HEK293T (cell line): ENCODE data around the gene MLLT10.
"Not testable (repeated sequence)": the region's sequence is repeated elsewhere in the genome, so short reads cannot be mapped to it uniquely, and the experiment has no call there.

ENCODE experiments used
- CTCF ChIA-PET: fragments of 350-600 bp; formaldehyde crosslinking; extraction: SDS; loops from one replicate; lab custom pipeline; 2021; ENCODE audit warnings: antibody characterized with exemption, inconsistent platforms; lab: Yijun Ruan, JAX
- POLR2A ChIA-PET: fragments of 350-600 bp; formaldehyde crosslinking; extraction: SDS; loops from one replicate; lab custom pipeline; 2020; ENCODE audit warnings: antibody characterized with exemption, inconsistent platforms; lab: Yijun Ruan, JAX
- DNase-seq: peaks from one replicate; pipeline ENCODE4 v3.0.0; 2012; ENCODE audit warnings: mixed read lengths; ENCODE audit errors: extremely low spot score
- ARNT ChIP-seq: fragments of 450-650 bp; IDR thresholded peaks from 2 replicates; pipeline ENCODE4 v1.6.1; 2017; ENCODE audit warnings: mild to moderate bottlenecking
- BHLHE40 ChIP-seq: fragments of 450-650 bp; IDR thresholded peaks from 2 replicates; pipeline ENCODE4 v1.6.1; 2016; ENCODE audit warnings: mild to moderate bottlenecking, moderate library complexity, borderline replicate concordance
- CTBP1 ChIP-seq: fragments of 450-650 bp; IDR thresholded peaks from 2 replicates; pipeline ENCODE4 v1.6.1; 2016; ENCODE audit warnings: borderline replicate concordance
- ELF4 ChIP-seq: fragments of 450-650 bp; IDR thresholded peaks from 2 replicates; pipeline ENCODE4 v1.6.1; 2017; ENCODE audit warnings: antibody characterized with exemption
- FOXA1 ChIP-seq: fragments of 450-650 bp; IDR thresholded peaks from 2 replicates; pipeline ENCODE4 v1.6.1; 2016; ENCODE audit warnings: mild to moderate bottlenecking
- FOXK2 ChIP-seq: fragments of 450-650 bp; IDR thresholded peaks from 2 replicates; pipeline ENCODE4 v1.6.1; 2016; ENCODE audit warnings: mild to moderate bottlenecking
- FOXM1 ChIP-seq: fragments of 450-650 bp; IDR thresholded peaks from 2 replicates; pipeline ENCODE4 v1.6.1; 2017; ENCODE audit warnings: mild to moderate bottlenecking, borderline replicate concordance
- HDGF ChIP-seq: fragments of 450-650 bp; IDR thresholded peaks from 2 replicates; pipeline ENCODE4 v1.6.1; 2017; ENCODE audit warnings: antibody characterized with exemption, borderline replicate concordance
- L3MBTL2 ChIP-seq: fragments of 450-650 bp; conservative IDR thresholded peaks from 2 replicates; pipeline ENCODE4 v1.6.1; 2016; ENCODE audit warnings: mild to moderate bottlenecking
- LEF1 ChIP-seq: fragments of 450-650 bp; IDR thresholded peaks from 2 replicates; pipeline ENCODE4 v1.6.1; 2017; ENCODE audit warnings: mild to moderate bottlenecking, borderline replicate concordance
- NFRKB ChIP-seq: fragments of 450-650 bp; IDR thresholded peaks from 2 replicates; pipeline ENCODE4 v1.6.1; 2016; ENCODE audit warnings: mild to moderate bottlenecking, moderate library complexity
- PKNOX1 ChIP-seq: fragments of 450-650 bp; IDR thresholded peaks from 2 replicates; pipeline ENCODE4 v1.6.1; 2016
- SP1 ChIP-seq: fragments of 450-650 bp; IDR thresholded peaks from 2 replicates; pipeline ENCODE4 v1.6.1; 2017
- SUZ12 ChIP-seq: fragments of 450-650 bp; IDR thresholded peaks from 2 replicates; pipeline ENCODE4 v1.6.1; 2016; ENCODE audit warnings: mild to moderate bottlenecking
- TARDBP ChIP-seq: fragments of 450-650 bp; IDR thresholded peaks from 2 replicates; pipeline ENCODE4 v1.6.1; 2016
- ZNF384 ChIP-seq: fragments of 450-650 bp; IDR thresholded peaks from 2 replicates; pipeline ENCODE4 v1.6.1; 2016

Gene MLLT10

GRCh38 chr10:21584834-21585530 lies 51.0 kb downstream of the MLLT10 start:
- DNase-seq, result no peak
- POLR2A ChIA-PET, result no interaction called here
- CTCF ChIA-PET, result no interaction called here
- TF ChIP-seq FOXK2 (no peak), ZNF384 (no peak), L3MBTL2 (no peak), TARDBP (no peak), NFRKB (no peak), SP1 (no peak), ELF4 (no peak), CTBP1 (no peak), FOXM1 (no peak), ARNT (no peak), SUZ12 (no peak), PKNOX1 (no peak), BHLHE40 (no peak), HDGF (no peak), LEF1 (no peak), FOXA1 (no peak)

- TF ChIP-seq HDGF (no peak), LEF1 (no peak), L3MBTL2 (no peak), NFRKB (no peak), CTBP1 (no peak), FOXA1 (no peak), SUZ12 (no peak), FOXM1 (no peak), ARNT (no peak), FOXK2 (no peak), TARDBP (no peak), BHLHE40 (no peak), ELF4 (no peak)
Measured at GRCh38 chr10:21587391-21587790, 53.4 kb downstream of the MLLT10 start.

GRCh38 chr10:21588159-21588558 lies 54.1 kb downstream of the MLLT10 start:
- CTCF ChIA-PET, result interaction anchor here (0.7 kb wide), 1 partner anchor 59 kb away, joined by 3 read pairs; no protein-coding TSS in a partner anchor
- POLR2A ChIA-PET, DNase-seq: not testable (repeated sequence)

More at GRCh38 chr10:21587391-21587790, 53.4 kb downstream of the MLLT10 start:
- no peak for DNase-seq
- ChIA-PET CTCF (no interaction called here), POLR2A (no interaction called here)

GRCh38 chr10:21593986-21594385 lies 60.0 kb downstream of the MLLT10 start:
- ChIA-PET CTCF (no interaction called here), POLR2A (no interaction called here)
- DNase-seq, result no peak
- TF ChIP-seq ELF4, result no peak
- TF ChIP-seq FOXM1, result no peak
- no peak for TF ChIP-seq ARNT
- TF ChIP-seq NFRKB, result no peak
- no peak for TF ChIP-seq L3MBTL2
- no peak for TF ChIP-seq FOXA1
- no peak for TF ChIP-seq HDGF
- no peak for TF ChIP-seq FOXK2
- no peak for TF ChIP-seq BHLHE40
- no peak for TF ChIP-seq LEF1

GRCh38 chr10:21599582-21599981 lies 65.5 kb downstream of the MLLT10 start:
- POLR2A ChIA-PET, result no interaction called here
- no peak for DNase-seq
- CTCF ChIA-PET, result no interaction called here
- TF ChIP-seq BHLHE40, result no peak
- no peak for TF ChIP-seq LEF1
- no peak for TF ChIP-seq PKNOX1
- no peak for TF ChIP-seq L3MBTL2
- TF ChIP-seq TARDBP, result no peak
- TF ChIP-seq FOXM1, result no peak
- TF ChIP-seq ZNF384, result no peak
- TF ChIP-seq FOXA1, result no peak
- TF ChIP-seq SP1, result no peak
- TF ChIP-seq NFRKB, result no peak
- no peak for TF ChIP-seq SUZ12
- no peak for TF ChIP-seq FOXK2
- TF ChIP-seq ELF4, result no peak
- no peak for TF ChIP-seq CTBP1
- no peak for TF ChIP-seq HDGF
- TF ChIP-seq ARNT, result no peak

GRCh38 chr10:21600804-21601433 lies 66.9 kb downstream of the MLLT10 start:
- CTCF ChIA-PET, result no interaction called here
- DNase-seq, result no peak

More at GRCh38 chr10:21600804-21601433, 66.9 kb downstream of the MLLT10 start:
- TF ChIP-seq HDGF (no peak), FOXA1 (no peak), SUZ12 (no peak), PKNOX1 (no peak), BHLHE40 (no peak), L3MBTL2 (no peak), LEF1 (no peak), ELF4 (no peak), FOXM1 (no peak), SP1 (no peak), ARNT (no peak)
- POLR2A ChIA-PET, result interaction anchor here (0.6 to 1.8 kb wide), 2 partner anchors 39 to 75 kb away, joined by 3 to 5 read pairs; partner anchors contain the start of gene SKIDA1
